Lower leg skin (tissue), 4 donors: Measurements from ENCODE around the gene ERC1. TPM values are rescaled to one million over a fixed set of nuclear protein-coding genes. Genes with fewer than 3 reads are reported as not detected.

Experiments
- DNase-seq, 2 donors: peaks; one replicate each; pipeline ENCODE4 v3.0.0-alpha.2; 2019; ENCODE audit warnings: low spot score in 2 of 2
- H3K4me3 ChIP-seq: fragments of 200-600 bp; sonication (generic); 2 replicates; pipeline ENCODE4 v1.5.1; 2017; ENCODE audit warnings: mild to moderate bottlenecking, low read depth; ENCODE audit not compliant: poor library complexity, severe bottlenecking
- CTCF ChIP-seq, 3 donors: fragments of 450-650 bp; IDR thresholded peaks; one replicate each; pipeline ENCODE4 v1.5.1; 2016; ENCODE audit warnings: antibody characterized with exemption in 3 of 3, mild to moderate bottlenecking in 3 of 3, moderate library complexity in 2 of 3
- POLR2A ChIP-seq, 2 donors: fragments of 450-650 bp; IDR thresholded peaks; one replicate each; pipeline ENCODE4 v1.6.1; 2016 to 2017; ENCODE audit warnings: antibody characterized with exemption in 2 of 2, mild to moderate bottlenecking in 1 of 2, moderate library complexity in 1 of 2
- WGBS, 2 donors: methylation state at CpG; one replicate each; pipeline ENCODE4 v1.1.5; 2018; 5-methylcytosine and 5-hydroxymethylcytosine counted together
- intact Hi-C: fragments of 100-400 bp; cut with DNase I; formaldehyde crosslinking; loops from one replicate; pipeline ENCODE4 v1.15.0; 2023; ENCODE audit warnings: low total_unique reads
- total RNA-seq, 4 donors: library from RNA; depleted of rRNA; stranded (reverse); fragments of >200 nt; gene quantifications; one replicate each; pipeline ENCODE4 v1.1.0, GENCODE V29; 2016

The ERC1 gene
- total RNA-seq, 4 donors from 2014 or later = 22.1 to 42.7 (median 29.7) TPM

GRCh38 chr12:1473418-1473817 lies 482.4 kb downstream of the ERC1 start:
- TF ChIP-seq CTCF (IDR thresholded peaks at IDR 0.05) = no peak
- no peak for TF ChIP-seq POLR2A (IDR thresholded peaks at IDR 0.05)
- 78 to 83% methylated on average over 7 of the region's 7 CpGs for WGBS, 2 donors
- no peak for DNase-seq
- no peak overlapping the region for H3K4me3 ChIP-seq
- intact Hi-C loops = no loop called here

GRCh38 chr12:1474041-1474573 lies 483.1 kb downstream of the ERC1 start:
- 52 to 60% methylated on average over 5 of the region's 5 CpGs for whole genome bisulfite sequencing, 2 donors
- TF ChIP-seq POLR2A (IDR thresholded peaks at IDR 0.05) = no peak
- TF ChIP-seq CTCF (IDR thresholded peaks at IDR 0.05) = no peak
- no peak for DNase-seq
- no peak overlapping the region for H3K4me3 ChIP-seq
- intact Hi-C loops = no loop called here

GRCh38 chr12:1474574-1475153 lies 483.6 kb downstream of the ERC1 start:
- DNase-seq = no peak
- no peak overlapping the region for H3K4me3 ChIP-seq
- no peak for TF ChIP-seq CTCF (IDR thresholded peaks at IDR 0.05)
- no peak for TF ChIP-seq POLR2A (IDR thresholded peaks at IDR 0.05)
- WGBS, 2 donors = 59 to 61% methylated on average over 10 of the region's 10 CpGs
- intact Hi-C loops = no loop called here

GRCh38 chr12:1479645-1480044 lies 488.6 kb downstream of the ERC1 start:
- WGBS, 2 donors = 93 to 99% methylated on average over 11 of the region's 11 CpGs
- TF ChIP-seq POLR2A (IDR thresholded peaks at IDR 0.05) (no peak), CTCF (IDR thresholded peaks at IDR 0.05) (no peak)
- DNase-seq = peak in 1 of 2 donors; percentile 45
- no peak overlapping the region for H3K4me3 ChIP-seq
- intact Hi-C loops = no loop called here

- intact Hi-C loops = no loop called here
- 60 to 83% methylated on average over 5 of the region's 5 CpGs for WGBS, 2 donors
- DNase-seq = peak in 1 of 2 donors; percentile 6
- TF ChIP-seq POLR2A (IDR thresholded peaks at IDR 0.05) (no peak), CTCF (IDR thresholded peaks at IDR 0.05) (no peak)
- H3K4me3 ChIP-seq = no peak overlapping the region
Observed at GRCh38 chr12:1481326-1481725, 490.3 kb downstream of the ERC1 start.

GRCh38 chr12:1481906-1482305 lies 490.9 kb downstream of the ERC1 start:
- no peak overlapping the region for H3K4me3 ChIP-seq
- intact Hi-C loops = no loop called here
- no peak for TF ChIP-seq CTCF (IDR thresholded peaks at IDR 0.05)
- no peak for TF ChIP-seq POLR2A (IDR thresholded peaks at IDR 0.05)
- WGBS, 2 donors = 88 to 89% methylated on average over 8 of the region's 8 CpGs
- DNase-seq = peak in 1 of 2 donors; percentile 20
